Lung microvascular endothelial cell (primary cell): ENCODE data around the gene ZC3H12A. TPM values are rescaled to one million over a fixed set of nuclear protein-coding genes. Genes with fewer than 3 reads are reported as not detected.

Experiments used
- DNase-seq, 2 donors: peaks; one replicate each; pipeline versions ENCODE4 v3.0.0 to v3.0.0-alpha.2; 2010; ENCODE audit warnings: low read depth in 2 of 2
- total RNA-seq: library from RNA; depleted of rRNA; stranded (reverse); fragments of >200 nt; gene quantifications from 2 replicates; pipeline ENCODE4 v1.2.1, GENCODE V29; 2014

ZC3H12A gene
- total RNA-seq, 1 donor from 2014 or later, result 2.4 TPM

GRCh38 chr1:37478451-37478881 lies 4.1 kb downstream of the ZC3H12A start:
- peak in 1 of 2 donors; percentile 52 for DNase-seq

- no peak for DNase-seq
Measured at GRCh38 chr1:37478890-37479254, 4.5 kb downstream of the ZC3H12A start.

GRCh38 chr1:37479255-37480124 lies 5.1 kb downstream of the ZC3H12A start:
- DNase-seq, result peak; percentile 71 to 87

GRCh38 chr1:37480125-37480466 lies 5.7 kb downstream of the ZC3H12A start:
- no peak for DNase-seq

GRCh38 chr1:37480581-37481288 lies 6.4 kb downstream of the ZC3H12A start:
- no peak for DNase-seq

GRCh38 chr1:37481289-37482003 lies 7.1 kb downstream of the ZC3H12A start:
- DNase-seq, result no peak

- no peak for DNase-seq
Measured at GRCh38 chr1:37482004-37482785, 7.8 kb downstream of the ZC3H12A start.

- no peak for DNase-seq
Measured at GRCh38 chr1:37482796-37483744, 8.7 kb downstream of the ZC3H12A start.

- no peak for DNase-seq
Measured at GRCh38 chr1:37483785-37484184, 9.4 kb downstream of the ZC3H12A start.

- DNase-seq, result no peak
Measured at GRCh38 chr1:37484325-37485051, 10.1 kb downstream of the ZC3H12A start.

- no peak for DNase-seq
Measured at GRCh38 chr1:37485902-37486679, 11.7 kb downstream of the ZC3H12A start.

GRCh38 chr1:37486680-37487618 lies 12.6 kb downstream of the ZC3H12A start:
- peak; percentile 73 to 79 for DNase-seq

GRCh38 chr1:37487619-37487984 lies 13.2 kb downstream of the ZC3H12A start:
- DNase-seq, result no peak

GRCh38 chr1:37493336-37494098 lies 19.1 kb downstream of the ZC3H12A start:
- DNase-seq, result no peak

GRCh38 chr1:37495875-37496274 lies 21.5 kb downstream of the ZC3H12A start:
- no peak for DNase-seq

- DNase-seq, result no peak
Measured at GRCh38 chr1:37497832-37498231, 23.5 kb downstream of the ZC3H12A start.
